BJ (cell line): Measurements from ENCODE around the gene ARHGEF10L. TPM values are rescaled to one million over a fixed set of nuclear protein-coding genes. Genes with fewer than 3 reads are reported as not detected.
A peak's percentile ranks its signal among the peaks of the same experiment; 100 is the strongest.

ENCODE experiments used
- CTCF ChIA-PET: fragments of 350-600 bp; formaldehyde crosslinking; extraction: SDS; loops from one replicate; lab custom pipeline; 2021; ENCODE audit warnings: antibody characterized with exemption, inconsistent platforms; lab: Yijun Ruan, JAX
- POLR2A ChIA-PET: fragments of 300-600 bp; sonication (Branson Sonifier 250); formaldehyde crosslinking; extraction: SDS; loops from one replicate; lab custom pipeline; 2021; ENCODE audit warnings: antibody characterized with exemption; lab: Charles Lee
- DNase-seq: peaks from one replicate; pipeline ENCODE4 v3.0.0-alpha.2; 2011; ENCODE audit warnings: low read depth
- H3K27me3 ChIP-seq: 2 replicates; pipeline ENCODE4 v1.6.0; 2011; ENCODE audit warnings: low read length; ENCODE audit not compliant: control insufficient read depth, insufficient read depth
- H3K36me3 ChIP-seq: 2 replicates; pipeline ENCODE4 v1.5.1; 2011; ENCODE audit warnings: low read length; ENCODE audit not compliant: control insufficient read depth, insufficient read depth
- H3K4me3 ChIP-seq: 2 replicates; pipeline ENCODE4 v1.5.1; 2011; ENCODE audit warnings: low read depth, mild to moderate bottlenecking, control low read depth, low read length
- polyA plus RNA-seq: library from polyadenylated mRNA; depleted of rRNA; stranded (reverse); fragments of >200 nt; gene quantifications from 2 replicates; pipeline ENCODE4 v1.2.3, GENCODE V29; 2011
- TF ChIP-seq, protein P1 (sequence below): IDR thresholded peaks from 2 replicates; pipeline ENCODE4 v1.5.1; 2011; ENCODE audit warnings: low read depth, mild to moderate bottlenecking, control low read depth, inconsistent platforms, low read length, moderate library complexity; ENCODE audit not compliant: insufficient read depth

The ARHGEF10L gene
- polyA plus RNA-seq, 1 experiment, result 12.5 TPM

DNA sequence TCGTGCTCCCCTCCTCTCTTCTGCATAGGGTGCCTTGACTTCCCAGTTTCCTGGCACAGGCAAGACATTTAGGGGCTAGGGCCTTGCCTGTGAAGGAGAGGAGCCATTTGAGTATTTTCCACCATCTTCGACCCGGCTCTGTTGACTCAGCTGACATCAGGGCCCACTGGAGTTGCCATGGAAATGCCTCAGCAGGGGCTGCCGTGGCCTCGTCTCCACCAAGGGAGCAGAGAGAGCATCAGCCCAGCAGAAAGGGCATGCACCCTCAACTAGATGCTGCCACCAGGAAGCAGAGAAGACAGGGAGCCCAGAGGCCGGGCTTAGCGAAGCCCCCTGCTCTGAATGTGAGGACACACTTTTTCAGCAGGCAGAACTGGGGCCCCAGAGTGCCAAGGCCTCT, 113.8 kb downstream of the ARHGEF10L start:
- ChIA-PET POLR2A (no interaction called here), CTCF (interaction anchor here (0.8 to 5.7 kb wide), 8 partner anchors 8 to 447 kb away, joined by 3 to 35 read pairs (median 8); no protein-coding TSS in a partner anchor)
- TF ChIP-seq, protein P1, sequence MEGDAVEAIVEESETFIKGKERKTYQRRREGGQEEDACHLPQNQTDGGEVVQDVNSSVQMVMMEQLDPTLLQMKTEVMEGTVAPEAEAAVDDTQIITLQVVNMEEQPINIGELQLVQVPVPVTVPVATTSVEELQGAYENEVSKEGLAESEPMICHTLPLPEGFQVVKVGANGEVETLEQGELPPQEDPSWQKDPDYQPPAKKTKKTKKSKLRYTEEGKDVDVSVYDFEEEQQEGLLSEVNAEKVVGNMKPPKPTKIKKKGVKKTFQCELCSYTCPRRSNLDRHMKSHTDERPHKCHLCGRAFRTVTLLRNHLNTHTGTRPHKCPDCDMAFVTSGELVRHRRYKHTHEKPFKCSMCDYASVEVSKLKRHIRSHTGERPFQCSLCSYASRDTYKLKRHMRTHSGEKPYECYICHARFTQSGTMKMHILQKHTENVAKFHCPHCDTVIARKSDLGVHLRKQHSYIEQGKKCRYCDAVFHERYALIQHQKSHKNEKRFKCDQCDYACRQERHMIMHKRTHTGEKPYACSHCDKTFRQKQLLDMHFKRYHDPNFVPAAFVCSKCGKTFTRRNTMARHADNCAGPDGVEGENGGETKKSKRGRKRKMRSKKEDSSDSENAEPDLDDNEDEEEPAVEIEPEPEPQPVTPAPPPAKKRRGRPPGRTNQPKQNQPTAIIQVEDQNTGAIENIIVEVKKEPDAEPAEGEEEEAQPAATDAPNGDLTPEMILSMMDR, result no peak

GRCh38 chr1:17653728-17654351, 114.3 kb downstream of the ARHGEF10L start:
- Histone ChIP-seq H3K27me3 (no peaks in the 10 kb centered on the region), H3K36me3 (peaks cover 20% of the 10 kb centered on the region), H3K4me3 (no peak overlapping the region)
- DNase-seq, result no peak
- ChIA-PET CTCF (interaction anchor here (0.5 to 2.8 kb wide), 11 partner anchors 12 to 467 kb away, joined by 3 to 23 read pairs (median 4); no protein-coding TSS in a partner anchor), POLR2A (no interaction called here)
- TF ChIP-seq, protein P1, result peak; percentile 84

More for the DNA sequence above, 113.8 kb downstream of the ARHGEF10L start:
- DNase-seq, result no peak
- H3K27me3 ChIP-seq, result no peaks in the 10 kb centered on the region
- peaks cover 20% of the 10 kb centered on the region for H3K36me3 ChIP-seq
- H3K4me3 ChIP-seq, result no peak overlapping the region

GRCh38 chr1:17654519-17654918, 115.0 kb downstream of the ARHGEF10L start:
- no peaks in the 10 kb centered on the region for H3K27me3 ChIP-seq
- TF ChIP-seq, protein P1, result no peak
- ChIA-PET CTCF (interaction anchor here (0.8 to 2.8 kb wide), 9 partner anchors 12 to 446 kb away, joined by 3 to 23 read pairs (median 4); no protein-coding TSS in a partner anchor), POLR2A (no interaction called here)
- H3K4me3 ChIP-seq, result no peak overlapping the region
- no peak for DNase-seq
- peaks cover 21% of the 10 kb centered on the region for H3K36me3 ChIP-seq

- ChIA-PET POLR2A (no interaction called here), CTCF (interaction anchor here (1.2 to 2.8 kb wide), 3 partner anchors 12 to 445 kb away, joined by 3 to 17 read pairs (median 5); no protein-coding TSS in a partner anchor)
- no peaks in the 10 kb centered on the region for H3K27me3 ChIP-seq
- H3K4me3 ChIP-seq, result no peak overlapping the region
- TF ChIP-seq, protein P1, result no peak
- H3K36me3 ChIP-seq, result peaks cover 21% of the 10 kb centered on the region
- DNase-seq, result no peak
Measured at GRCh38 chr1:17655169-17655568, 115.7 kb downstream of the ARHGEF10L start.

- CTCF ChIA-PET, result interaction anchor here (0.9 to 1.2 kb wide), 3 partner anchors 154 to 922 kb away, joined by 3 read pairs; no protein-coding TSS in a partner anchor
- Histone ChIP-seq H3K27me3 (no peaks in the 10 kb centered on the region), H3K36me3 (peaks cover 21% of the 10 kb centered on the region), H3K4me3 (no peak overlapping the region)
- POLR2A ChIA-PET, result no interaction called here
- DNase-seq, result no peak
- TF ChIP-seq, protein P1, result no peak
Measured at GRCh38 chr1:17655922-17656321, 116.4 kb downstream of the ARHGEF10L start.
